GM20431 (cell line): ENCODE data around the gene NSMCE1.
"Not testable (repeated sequence)": the region's sequence is repeated elsewhere in the genome, so short reads cannot be mapped to it uniquely, and the experiment has no call there.

Source experiments
- in situ Hi-C: fragments of 300-500 bp; cut with MseI, MboI; formaldehyde crosslinking; loops from one replicate; pipeline ENCODE4 v1.15.0; 2020; ENCODE audit warnings: low sequenced_read_pairs; ENCODE audit not compliant: unreplicated experiment

NSMCE1 gene

DNA sequence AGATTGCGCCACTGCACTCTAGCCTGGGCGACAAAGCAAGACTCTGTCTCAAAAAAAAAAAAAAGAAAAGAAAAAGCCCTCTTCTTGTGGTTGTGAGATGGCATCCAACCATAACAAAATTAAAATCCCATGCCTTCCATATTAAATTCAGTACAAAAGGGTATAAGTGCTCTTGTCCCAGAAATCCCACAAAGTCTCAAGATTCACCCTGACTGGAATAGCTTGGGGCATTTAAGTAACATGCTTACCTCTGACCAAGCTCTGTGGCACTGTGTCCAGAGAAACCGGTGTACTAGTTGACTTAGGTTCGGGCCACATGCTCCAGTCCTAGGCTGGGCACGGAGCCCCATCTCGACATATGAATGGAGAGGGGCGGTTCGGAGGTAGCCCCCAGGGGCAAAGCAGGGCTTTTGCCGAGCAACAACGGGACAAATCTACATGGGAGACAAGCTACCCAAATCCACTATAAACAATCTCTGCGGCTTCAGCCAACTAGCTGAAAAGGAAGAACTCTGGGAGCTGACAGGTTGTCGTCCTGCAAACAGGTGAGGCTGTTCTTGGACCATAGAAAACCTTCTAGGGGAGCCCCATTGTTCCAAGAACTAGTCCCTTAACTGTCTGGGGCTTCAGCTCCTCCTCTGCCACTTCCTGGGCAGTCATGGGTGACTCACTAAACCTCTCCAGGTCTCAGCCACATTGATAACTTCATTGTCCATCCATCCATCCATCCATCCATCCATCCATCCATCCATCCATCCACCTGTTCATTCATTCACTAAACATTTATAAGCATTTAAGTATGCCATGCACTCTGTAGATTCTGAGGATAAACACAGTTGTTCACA, 34.9 kb upstream of the NSMCE1 start:
- in situ Hi-C loops, result no loop called here

GRCh38 chr16:27302126-27302525, 33.6 kb upstream of the NSMCE1 start:
- in situ Hi-C loops, result no loop called here

GRCh38 chr16:27301236-27301861, 32.8 kb upstream of the NSMCE1 start:
- in situ Hi-C loops, result no loop called here

- in situ Hi-C loops, result no loop called here
These were observed 29.6 kb upstream of the NSMCE1 start for GRCh38 chr16:27298132-27298531.

DNA sequence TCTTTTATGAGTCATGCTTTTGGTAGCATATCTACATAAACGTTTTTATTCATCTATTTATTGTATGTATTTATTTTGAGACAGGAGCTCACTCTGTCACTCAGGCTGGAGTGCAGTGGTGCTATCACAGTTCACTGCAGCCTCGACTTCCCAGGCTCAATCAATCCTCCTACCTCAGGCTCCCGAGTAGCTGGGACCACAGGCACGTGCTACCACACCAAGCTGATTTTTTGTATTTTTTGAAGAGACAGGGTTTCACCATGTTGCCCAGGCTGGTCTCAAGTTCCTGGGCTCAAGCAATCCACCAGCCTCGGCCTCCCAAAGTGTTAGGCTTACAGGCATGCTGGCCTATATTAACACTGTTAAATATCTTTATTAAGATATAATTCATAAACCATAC, 24.8 kb upstream of the NSMCE1 start:
- in situ Hi-C loops, result no loop called here

GRCh38 chr16:27291722-27292240, 23.2 kb upstream of the NSMCE1 start:
- in situ Hi-C loops, result no loop called here

DNA sequence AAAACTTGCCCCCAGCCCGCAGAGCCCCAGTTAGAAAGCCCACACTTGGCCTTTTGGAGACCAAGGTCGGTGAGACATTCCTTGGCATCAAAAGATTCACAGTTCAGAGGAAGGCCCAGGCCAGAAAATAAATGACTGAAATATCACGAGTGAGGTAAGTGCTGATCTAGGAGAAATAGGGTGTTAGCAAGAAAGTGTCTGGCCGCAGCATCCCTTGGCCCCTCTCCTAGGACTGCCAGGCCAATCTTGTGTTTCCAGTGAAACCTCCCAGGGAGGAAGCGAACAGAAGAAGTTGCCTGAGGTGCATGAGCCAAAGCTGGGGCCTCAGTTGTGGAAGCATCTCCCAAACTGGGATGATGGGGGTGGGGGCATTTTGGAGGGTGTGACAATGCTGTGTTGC, 22.5 kb upstream of the NSMCE1 start:
- in situ Hi-C loops, result no loop called here

DNA sequence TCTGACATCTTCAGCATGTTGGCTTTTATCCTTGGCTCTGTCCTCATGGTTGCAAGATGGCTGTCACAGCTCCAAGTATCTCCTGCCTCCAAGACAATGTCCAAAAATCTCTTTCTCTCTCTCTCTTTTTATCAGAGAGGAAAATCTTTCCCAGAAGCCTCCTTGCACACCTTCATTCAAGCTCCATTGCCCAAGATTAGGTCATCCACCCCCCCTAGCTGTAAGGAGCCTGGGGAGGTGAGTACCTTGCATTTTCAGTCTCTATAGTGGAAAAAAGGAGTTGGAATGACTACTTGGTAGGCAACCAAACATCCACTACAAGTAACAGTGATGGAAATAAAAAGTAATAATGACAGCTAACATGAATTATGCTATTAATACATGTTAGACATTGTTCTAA, 22.0 kb upstream of the NSMCE1 start:
- in situ Hi-C loops, result no loop called here

DNA sequence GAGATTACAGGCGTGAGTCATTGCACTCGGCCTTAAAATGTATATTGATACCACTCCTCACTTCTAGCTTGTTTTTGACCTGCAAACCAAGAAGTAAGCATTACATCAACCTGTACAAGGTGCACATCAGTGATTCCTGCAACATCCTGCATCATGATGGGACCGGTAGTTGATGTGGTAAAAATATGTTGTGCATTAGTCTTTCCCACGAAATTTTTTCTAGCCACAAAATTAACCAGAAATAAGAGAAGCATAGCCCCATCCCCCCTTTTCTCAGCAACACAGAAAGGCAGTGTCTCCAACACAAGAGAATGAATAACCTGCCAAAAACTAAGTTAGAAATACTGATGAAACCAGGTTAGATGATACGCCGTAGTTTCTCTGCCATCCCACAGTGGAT, 21.1 kb upstream of the NSMCE1 start:
- in situ Hi-C loops, result no loop called here

DNA sequence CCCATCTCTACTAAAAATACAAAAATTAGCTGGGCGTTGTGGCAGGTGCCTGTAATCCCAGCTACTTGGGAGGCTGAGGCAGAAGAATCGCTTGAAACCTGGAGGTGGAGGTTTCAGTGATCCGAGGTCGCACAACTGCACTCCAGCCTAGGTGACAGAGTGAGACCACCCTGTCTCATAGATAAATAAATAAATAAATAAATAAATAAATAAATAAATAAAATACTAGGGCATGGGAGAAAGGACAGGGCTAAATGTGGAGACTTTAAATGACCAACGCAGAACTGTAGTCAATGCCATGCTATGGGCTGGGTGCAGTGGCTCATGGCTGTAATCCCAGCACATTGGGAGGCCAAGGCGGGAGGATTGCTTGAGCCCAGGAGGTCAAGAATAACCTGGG, 19.7 kb upstream of the NSMCE1 start:
- in situ Hi-C loops, result not testable (repeated sequence)

DNA sequence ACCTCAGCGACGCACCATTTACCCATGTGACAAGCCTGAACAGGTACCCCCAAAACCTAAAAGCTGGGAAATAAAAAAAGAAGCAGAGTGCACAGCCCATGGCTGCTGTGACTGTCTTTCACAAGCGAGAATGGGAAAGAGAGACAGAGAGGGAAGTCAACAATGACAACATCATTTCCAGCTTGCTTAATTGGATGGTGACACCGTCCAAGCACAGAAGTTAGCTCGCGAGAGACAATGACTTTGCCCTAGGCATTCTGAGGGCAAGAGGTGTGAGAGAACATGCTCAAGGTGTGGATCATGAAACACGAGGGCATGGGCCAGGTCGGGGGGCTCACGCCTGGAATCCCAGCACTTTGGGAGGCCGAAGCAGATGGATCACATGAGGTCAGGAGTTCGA, 19.3 kb upstream of the NSMCE1 start:
- in situ Hi-C loops, result no loop called here

GRCh38 chr16:27287051-27287811, 18.7 kb upstream of the NSMCE1 start:
- in situ Hi-C loops, result no loop called here

DNA sequence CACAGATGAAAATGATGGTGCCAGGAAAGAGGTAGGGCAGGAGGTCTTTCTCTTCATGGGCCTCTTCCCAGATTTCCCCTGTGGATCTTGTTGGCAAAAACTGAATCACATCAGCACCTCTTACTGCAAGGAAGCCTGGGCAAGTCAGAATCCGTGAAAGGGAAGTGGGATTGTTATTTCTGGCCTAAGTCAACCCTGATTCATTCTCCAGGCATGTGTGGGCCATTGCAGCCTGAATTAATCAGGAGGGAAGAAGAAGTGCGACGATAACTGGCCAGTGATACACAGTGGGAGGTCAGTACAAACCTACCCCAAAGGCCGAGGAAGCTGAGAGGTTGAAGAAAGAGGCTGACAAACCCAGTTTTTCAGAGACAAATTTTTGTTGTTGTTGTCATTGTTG, 17.9 kb upstream of the NSMCE1 start:
- in situ Hi-C loops, result no loop called here

DNA sequence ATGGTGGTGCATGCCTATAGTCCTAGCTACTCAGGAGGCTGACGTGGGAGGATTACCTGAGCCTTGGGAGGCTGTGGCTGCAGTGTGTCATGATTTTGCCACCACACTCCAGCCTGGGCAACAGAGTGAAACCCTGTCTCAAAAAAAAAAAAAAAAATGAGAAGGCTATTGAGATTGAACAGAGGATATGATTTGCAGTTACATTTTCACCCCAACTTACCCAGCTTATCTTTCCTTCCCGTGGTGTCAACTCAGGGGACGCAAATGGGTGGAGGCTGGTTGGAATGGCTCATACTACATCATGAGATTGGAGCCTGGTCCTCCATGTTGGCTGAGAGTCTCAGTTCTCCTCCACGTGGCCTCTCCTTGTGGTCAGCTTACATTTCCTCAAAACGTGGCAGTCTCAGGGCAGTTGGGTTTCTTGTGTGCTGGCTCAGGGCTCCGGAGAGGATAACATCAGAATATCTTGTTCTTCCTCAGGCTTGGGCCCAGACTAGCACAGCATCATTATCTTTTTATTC, 17.2 kb upstream of the NSMCE1 start:
- in situ Hi-C loops, result no loop called here

GRCh38 chr16:27284865-27285675, 16.5 kb upstream of the NSMCE1 start:
- in situ Hi-C loops, result no loop called here

DNA sequence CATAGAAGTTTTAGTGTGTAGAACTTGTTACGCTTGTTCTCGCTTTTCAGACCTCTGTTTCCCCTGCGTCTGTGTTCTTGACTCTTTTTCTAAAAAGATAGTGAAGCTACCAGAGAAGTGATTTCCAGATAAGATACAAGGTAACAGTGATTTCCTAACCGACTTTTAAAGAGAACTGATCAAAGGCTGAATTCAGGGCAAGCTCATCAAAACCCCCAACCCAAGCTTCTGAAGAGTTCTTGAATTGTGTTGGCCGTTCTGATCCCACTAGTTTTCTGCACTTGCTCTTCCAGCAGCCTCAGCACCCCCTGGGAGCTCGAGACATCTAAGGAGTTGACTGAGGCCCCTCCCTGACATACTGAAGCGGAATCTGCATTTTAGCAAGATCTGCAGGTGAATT, 12.7 kb upstream of the NSMCE1 start:
- in situ Hi-C loops, result no loop called here

- in situ Hi-C loops, result no loop called here
These were observed 6.8 kb upstream of the NSMCE1 start for GRCh38 chr16:27275394-27275793.

- in situ Hi-C loops, result not testable (repeated sequence)
These were observed 5.9 kb upstream of the NSMCE1 start for GRCh38 chr16:27274424-27274874.

- in situ Hi-C loops, result no loop called here
These were observed 5.3 kb upstream of the NSMCE1 start for GRCh38 chr16:27273670-27274423.
